GM12874 (cell line): ENCODE data around the gene SLC6A6.

Experiments
- TF ChIP-seq, protein P1 (sequence below): IDR thresholded peaks from 2 replicates; pipeline ENCODE4 v1.5.1; 2011; ENCODE audit warnings: low read depth, mild to moderate bottlenecking, control low read depth, low read length, moderate library complexity; ENCODE audit not compliant: insufficient read depth

SLC6A6 gene

DNA sequence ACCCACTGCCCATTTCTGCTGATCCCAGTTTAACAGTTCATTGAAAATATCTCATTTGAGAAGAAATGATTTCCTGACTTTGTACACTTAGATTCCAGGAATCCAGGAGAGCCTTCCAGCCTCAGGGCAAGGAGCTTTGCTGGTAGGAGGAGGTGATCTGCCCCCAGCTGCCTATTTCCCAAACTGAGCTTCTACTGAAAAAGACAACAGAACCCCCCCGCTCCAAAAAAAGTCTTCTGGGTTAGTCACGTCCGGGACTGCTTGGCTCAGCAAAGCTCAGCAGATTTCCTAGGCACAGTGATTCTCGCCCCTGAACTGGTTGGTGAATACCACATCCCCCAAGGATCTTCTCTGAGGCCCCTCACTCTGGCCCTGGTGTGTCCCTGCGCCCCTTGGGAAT lies 13.1 kb downstream of the SLC6A6 start:
- TF ChIP-seq, protein P1, sequence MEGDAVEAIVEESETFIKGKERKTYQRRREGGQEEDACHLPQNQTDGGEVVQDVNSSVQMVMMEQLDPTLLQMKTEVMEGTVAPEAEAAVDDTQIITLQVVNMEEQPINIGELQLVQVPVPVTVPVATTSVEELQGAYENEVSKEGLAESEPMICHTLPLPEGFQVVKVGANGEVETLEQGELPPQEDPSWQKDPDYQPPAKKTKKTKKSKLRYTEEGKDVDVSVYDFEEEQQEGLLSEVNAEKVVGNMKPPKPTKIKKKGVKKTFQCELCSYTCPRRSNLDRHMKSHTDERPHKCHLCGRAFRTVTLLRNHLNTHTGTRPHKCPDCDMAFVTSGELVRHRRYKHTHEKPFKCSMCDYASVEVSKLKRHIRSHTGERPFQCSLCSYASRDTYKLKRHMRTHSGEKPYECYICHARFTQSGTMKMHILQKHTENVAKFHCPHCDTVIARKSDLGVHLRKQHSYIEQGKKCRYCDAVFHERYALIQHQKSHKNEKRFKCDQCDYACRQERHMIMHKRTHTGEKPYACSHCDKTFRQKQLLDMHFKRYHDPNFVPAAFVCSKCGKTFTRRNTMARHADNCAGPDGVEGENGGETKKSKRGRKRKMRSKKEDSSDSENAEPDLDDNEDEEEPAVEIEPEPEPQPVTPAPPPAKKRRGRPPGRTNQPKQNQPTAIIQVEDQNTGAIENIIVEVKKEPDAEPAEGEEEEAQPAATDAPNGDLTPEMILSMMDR: no peak

DNA sequence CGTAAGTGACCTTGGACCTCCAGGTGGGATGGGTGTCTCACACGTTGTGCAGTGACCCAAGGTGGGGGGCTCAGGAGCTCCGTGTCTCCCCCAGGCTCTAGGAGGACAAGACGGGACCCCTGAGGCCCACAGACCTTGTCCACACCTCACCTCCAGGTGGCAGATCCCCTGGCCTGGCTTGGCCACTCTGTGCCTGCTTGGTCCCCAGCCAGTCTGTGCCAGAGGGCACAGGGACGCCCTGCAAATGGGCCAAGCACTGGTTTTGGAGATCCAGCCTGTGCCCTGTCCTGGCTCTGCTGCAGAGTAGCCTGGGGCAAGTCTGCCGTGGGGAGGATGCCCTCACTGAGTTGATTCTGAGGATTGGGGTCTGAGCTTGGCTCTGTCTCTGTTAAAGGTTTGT lies 14.0 kb downstream of the SLC6A6 start:
- TF ChIP-seq, protein P1: no peak

DNA sequence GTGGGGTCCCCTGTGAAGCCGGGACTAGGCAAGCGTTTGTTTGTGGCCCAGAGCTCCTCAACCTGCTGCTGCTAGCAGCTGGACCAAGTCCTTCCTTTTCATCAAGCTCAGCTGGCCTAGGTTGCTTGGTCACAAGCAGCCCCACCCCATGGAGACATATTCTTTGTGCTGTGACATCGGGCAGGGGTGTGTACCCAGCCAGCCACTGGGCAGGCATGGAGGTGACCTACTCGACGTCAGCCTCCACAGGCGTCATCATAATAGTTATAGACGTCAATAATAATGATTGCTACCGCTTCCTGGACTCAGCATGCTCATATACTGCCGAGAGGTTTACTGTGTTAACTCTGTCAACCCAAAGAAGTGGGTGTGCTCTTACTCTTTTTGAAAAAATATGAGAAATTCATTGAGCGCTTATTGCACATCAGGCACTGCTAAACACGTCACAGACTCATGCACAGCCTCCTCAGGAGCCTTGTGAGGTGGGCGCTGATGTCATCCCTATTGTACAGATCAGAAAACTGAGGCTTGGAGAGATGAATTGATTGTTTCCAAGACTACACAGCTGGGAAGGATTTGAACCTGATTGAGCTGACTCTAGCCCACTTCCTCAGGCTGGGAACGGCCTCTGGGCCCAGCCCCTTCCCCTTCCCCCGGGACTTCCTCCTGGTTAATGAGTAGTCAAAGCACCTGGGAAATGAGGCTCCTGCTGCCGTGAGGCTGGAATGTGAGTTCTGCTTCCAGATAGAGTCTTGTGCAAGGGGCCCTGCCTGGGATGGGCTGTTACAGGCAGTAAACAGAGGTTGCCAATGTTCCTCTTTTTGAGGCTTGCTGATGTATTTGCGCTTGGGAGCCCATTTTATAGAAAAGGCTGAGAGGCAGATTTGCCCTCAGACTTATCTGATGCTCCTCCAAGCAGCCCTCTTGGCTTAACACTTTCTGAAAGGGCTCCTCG lies 16.2 kb downstream of the SLC6A6 start:
- TF ChIP-seq, protein P1: no peak

DNA sequence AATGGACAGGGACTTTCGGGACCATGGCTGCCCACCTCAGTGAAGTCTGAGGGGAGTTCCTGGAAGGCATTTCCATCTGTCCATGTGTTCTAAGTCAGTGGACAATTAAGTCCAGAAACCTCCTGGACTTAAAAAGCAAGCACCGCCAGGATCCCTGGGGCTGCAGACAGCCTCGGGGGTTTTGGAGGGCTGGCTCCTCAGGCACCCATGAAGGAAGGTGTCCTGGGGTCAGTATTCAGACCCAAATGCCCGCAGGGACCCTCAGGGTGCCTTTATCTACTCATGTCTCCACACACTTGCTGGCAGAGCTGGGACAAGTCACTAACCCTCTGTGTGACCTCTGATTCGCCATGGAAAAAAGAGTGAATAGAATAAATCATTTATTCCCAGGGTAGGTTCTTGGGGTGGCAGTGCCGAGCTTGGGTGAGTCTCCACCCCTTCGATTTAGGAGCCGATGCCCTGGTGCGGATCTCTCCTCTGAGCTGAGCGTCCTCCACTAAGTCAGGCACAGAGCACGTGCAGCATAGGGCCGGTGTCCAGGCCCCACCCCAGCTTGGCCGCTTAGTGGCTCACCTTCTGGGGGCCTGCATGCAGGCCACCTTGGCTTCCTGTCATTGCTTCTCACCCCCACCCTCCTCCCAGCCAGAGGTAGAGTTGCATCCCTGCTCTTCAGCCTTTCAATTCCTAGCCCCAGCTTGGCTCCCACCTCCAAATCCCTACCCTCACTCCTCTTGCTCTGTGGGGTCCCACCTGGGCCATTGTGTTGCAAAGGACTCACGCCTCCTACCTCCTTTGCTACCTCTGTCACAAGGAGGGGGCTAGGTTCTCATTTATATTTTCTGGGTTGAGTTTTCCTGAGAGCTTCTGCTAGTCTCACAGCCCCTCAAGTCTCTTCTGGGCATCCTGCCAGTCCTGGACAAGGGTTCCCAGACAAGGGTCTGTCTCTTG lies 19.9 kb downstream of the SLC6A6 start:
- TF ChIP-seq, protein P1: no peak

DNA sequence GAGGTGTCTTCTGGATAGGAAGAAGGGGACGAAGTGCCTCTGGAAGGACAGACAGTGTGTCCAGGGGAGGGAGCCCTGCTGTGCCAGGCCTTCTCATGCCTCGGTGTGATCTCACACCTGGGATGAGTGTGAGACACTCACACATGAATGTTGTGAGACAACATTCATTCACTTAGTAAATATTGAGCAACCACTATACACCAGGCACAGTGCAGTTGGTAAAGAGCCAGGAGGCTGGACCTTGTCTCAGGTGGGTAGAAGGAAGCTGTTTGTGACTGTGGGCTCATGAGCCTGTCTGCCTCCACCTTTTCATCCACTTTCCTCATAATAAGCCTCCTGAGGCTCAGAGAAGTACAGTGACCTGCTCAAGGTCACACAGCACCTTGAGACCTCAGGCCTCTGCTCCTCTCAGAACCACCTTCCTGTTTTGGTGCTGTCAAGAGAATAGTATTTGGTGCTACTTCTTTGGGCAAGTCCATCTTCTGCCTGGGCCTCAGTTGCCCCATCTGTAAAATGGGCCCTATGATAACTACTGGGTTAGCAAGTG lies 20.9 kb downstream of the SLC6A6 start:
- TF ChIP-seq, protein P1: no peak

DNA sequence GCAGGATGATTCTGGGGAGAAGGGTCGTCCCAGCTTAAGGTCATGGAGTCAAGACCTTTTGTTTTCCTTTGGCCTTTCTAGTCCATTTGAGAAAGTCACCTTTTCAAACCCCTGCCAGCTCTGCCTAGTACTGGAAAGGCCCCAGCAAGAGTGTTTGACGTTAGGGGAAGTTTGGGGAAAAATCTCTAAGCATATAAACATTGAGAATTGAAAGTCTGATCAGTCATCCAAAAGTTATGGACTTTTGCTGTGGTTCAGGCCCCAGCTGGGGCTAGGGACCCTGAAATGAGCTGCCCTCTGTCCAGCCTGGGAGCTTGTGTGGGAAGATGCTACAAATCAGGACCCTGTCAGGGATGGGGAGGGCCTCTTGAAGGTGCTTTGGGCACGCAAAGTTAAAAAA lies 21.6 kb downstream of the SLC6A6 start:
- TF ChIP-seq, protein P1: no peak
